HG03439 (cell line): ENCODE data around the gene HHAT.

Experiments used
- ATAC-seq: cut with Tn5 transposase; IDR thresholded peaks from one replicate; pipeline ENCODE4 v1.9.1; 2021; ENCODE audit warnings: mild to moderate bottlenecking, moderate library complexity; ENCODE audit not compliant: unreplicated experiment

Gene HHAT

GRCh38 chr1:210698661-210699060 is 370.0 kb downstream of the HHAT start:
- no peak for ATAC-seq

GRCh38 chr1:210700083-210700482 is 371.4 kb downstream of the HHAT start:
- no peak for ATAC-seq

GRCh38 chr1:210700511-210700910 is 371.8 kb downstream of the HHAT start:
- no peak for ATAC-seq

- ATAC-seq: no peak
These were observed 373.8 kb downstream of the HHAT start for GRCh38 chr1:210702506-210702905.

GRCh38 chr1:210703593-210703992 is 374.9 kb downstream of the HHAT start:
- no peak for ATAC-seq

GRCh38 chr1:210705086-210705485 is 376.4 kb downstream of the HHAT start:
- ATAC-seq: no peak

GRCh38 chr1:210706246-210706645 is 377.5 kb downstream of the HHAT start:
- no peak for ATAC-seq

- ATAC-seq: no peak
These were observed 378.9 kb downstream of the HHAT start for GRCh38 chr1:210707300-210708240.

GRCh38 chr1:210709701-210710100 is 381.0 kb downstream of the HHAT start:
- ATAC-seq: no peak

GRCh38 chr1:210711825-210712612 is 383.3 kb downstream of the HHAT start:
- ATAC-seq: no peak

- no peak for ATAC-seq
These were observed 386.4 kb downstream of the HHAT start for GRCh38 chr1:210715072-210715471.

GRCh38 chr1:210722410-210723081 is 393.8 kb downstream of the HHAT start:
- no peak for ATAC-seq

- no peak for ATAC-seq
These were observed 394.9 kb downstream of the HHAT start for GRCh38 chr1:210723646-210724045.

- no peak for ATAC-seq
These were observed 396.1 kb downstream of the HHAT start for GRCh38 chr1:210724768-210725167.
